Glomerular visceral epithelial cell (primary cell): ENCODE measurements around the gene KEAP1.

Experiments used
- DNase-seq: peaks from one replicate; pipeline ENCODE4 v3.0.0-alpha.2; 2016; ENCODE audit errors: extremely low spot score

Gene KEAP1

GRCh38 chr19:10450191-10450852, 52.8 kb downstream of the KEAP1 start:
- DNase-seq, result no peak

DNA sequence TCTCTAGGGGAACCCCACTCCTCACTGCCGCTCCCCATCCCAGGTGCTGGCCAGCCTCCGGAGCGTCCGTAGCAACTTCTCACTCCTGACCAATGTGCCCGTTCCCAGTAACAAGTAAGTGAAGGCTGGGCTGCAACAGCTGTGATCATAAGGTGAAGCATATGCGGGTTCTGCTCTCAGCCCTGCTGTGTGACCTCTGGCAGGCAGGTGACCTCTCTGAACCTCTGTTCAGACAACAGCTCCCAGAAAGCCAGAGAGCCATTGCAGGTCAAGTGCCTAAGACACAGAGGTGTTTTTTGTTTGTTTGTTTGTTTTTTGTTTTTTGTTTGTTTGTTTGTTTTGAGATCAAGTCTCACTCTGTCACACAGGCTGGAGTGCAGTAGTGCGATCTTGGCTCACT, 54.1 kb downstream of the KEAP1 start:
- no peak for DNase-seq

DNA sequence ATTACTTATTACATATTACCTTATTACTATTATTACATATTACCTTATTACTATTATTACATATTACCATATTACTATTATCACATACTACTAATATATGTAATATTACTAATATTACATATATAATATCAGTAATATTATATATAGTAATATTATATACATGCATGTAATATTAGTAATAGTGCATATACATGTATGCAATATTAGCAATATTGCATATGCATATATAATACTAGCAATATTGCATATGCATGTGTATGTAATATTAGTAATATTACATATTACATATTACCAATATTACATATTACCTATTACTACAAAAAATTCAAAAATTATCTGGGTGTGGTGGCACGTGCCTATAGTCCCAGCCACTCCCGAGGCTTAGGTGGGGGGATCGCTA, 60.5 kb downstream of the KEAP1 start:
- DNase-seq, result no peak

GRCh38 chr19:10439588-10439987, 63.6 kb downstream of the KEAP1 start:
- no peak for DNase-seq
